GM23338 (cell line): ENCODE data around the gene CATSPERZ. TPM values are rescaled to one million over a fixed set of nuclear protein-coding genes. Genes with fewer than 3 reads are reported as not detected.

Experiments used
- ATAC-seq: fragments of 200-7000 bp; cut with Tn5 transposase; 3 replicates; pipeline ENCODE4 v1.9.1; 2020
- DNase-seq: peaks from one replicate; pipeline ENCODE4 v3.0.0-alpha.2; 2015; ENCODE audit warnings: low spot score
- H2AFZ ChIP-seq: fragments of 200-600 bp; sonication (generic); 2 replicates; pipeline ENCODE4 v1.8.0; 2016; ENCODE audit warnings: antibody characterized with exemption, mild to moderate bottlenecking, moderate library complexity
- H3F3A ChIP-seq: fragments of 200-600 bp; sonication (generic); replicated peaks from 2 replicates; pipeline ENCODE4 v1.8.0; 2017; ENCODE audit warnings: antibody characterized with exemption, mixed run types, low read depth
- H3K27ac ChIP-seq: fragments of 200-600 bp; sonication (generic); 2 replicates; pipeline ENCODE4 v1.6.1; 2016; ENCODE audit warnings: low read depth
- H3K27me3 ChIP-seq: fragments of 200-600 bp; sonication (generic); 2 replicates; pipeline ENCODE4 v1.8.0; 2016; ENCODE audit warnings: mild to moderate bottlenecking, mixed run types, moderate library complexity; ENCODE audit not compliant: insufficient read depth
- H3K36me3 ChIP-seq: fragments of 200-600 bp; sonication (generic); 2 replicates; pipeline ENCODE4 v1.8.0; 2016; ENCODE audit warnings: mild to moderate bottlenecking; ENCODE audit not compliant: insufficient read depth
- H3K4me1 ChIP-seq: fragments of 200-600 bp; sonication (generic); 2 replicates; pipeline ENCODE4 v1.8.0; 2016; ENCODE audit warnings: mild to moderate bottlenecking, moderate library complexity; ENCODE audit not compliant: insufficient read depth
- H3K4me2 ChIP-seq: fragments of 200-600 bp; sonication (generic); 2 replicates; pipeline ENCODE4 v1.7.1; 2017; ENCODE audit warnings: mixed run types
- H3K4me3 ChIP-seq: fragments of 200-600 bp; sonication (generic); 2 replicates; pipeline ENCODE4 v1.6.1; 2016; ENCODE audit warnings: mixed run types
- H3K79me2 ChIP-seq: fragments of 200-600 bp; sonication (generic); replicated peaks from 2 replicates; pipeline ENCODE4 v1.8.0; 2017; ENCODE audit warnings: mild to moderate bottlenecking; ENCODE audit not compliant: insufficient read depth
- H3K9me2 ChIP-seq: fragments of 200-600 bp; sonication (generic); 2 replicates; pipeline ENCODE4 v1.8.0; 2017; ENCODE audit not compliant: insufficient read depth
- H4K20me1 ChIP-seq: fragments of 200-600 bp; sonication (generic); replicated peaks from 2 replicates; pipeline ENCODE4 v1.8.0; 2017; ENCODE audit warnings: mild to moderate bottlenecking; ENCODE audit not compliant: insufficient read depth
- H3K27ac Mint-ChIP-seq: 2 replicates; pipeline ENCODE4 v1.8.0; 2020; ENCODE audit warnings: inconsistent platforms, mild to moderate bottlenecking, moderate library complexity, mixed read lengths
- H3K27me3 Mint-ChIP-seq: 3 replicates; pipeline ENCODE4 v1.8.0; 2022; ENCODE audit warnings: low read depth, mild to moderate bottlenecking, moderate library complexity, mixed read lengths, inconsistent platforms; ENCODE audit not compliant: insufficient read depth, poor library complexity
- H3K36me3 Mint-ChIP-seq: 3 replicates; pipeline ENCODE4 v1.8.0; 2021; ENCODE audit warnings: low read depth, mild to moderate bottlenecking, inconsistent platforms, moderate library complexity, mixed read lengths
- H3K4me1 Mint-ChIP-seq: 3 replicates; pipeline ENCODE4 v1.8.0; 2020; ENCODE audit warnings: mild to moderate bottlenecking, inconsistent platforms, mixed read lengths
- H3K4me3 Mint-ChIP-seq: 3 replicates; pipeline ENCODE4 v1.8.0; 2021; ENCODE audit warnings: moderate library complexity, mild to moderate bottlenecking, inconsistent platforms, mixed read lengths
- H3K9me3 Mint-ChIP-seq: 3 replicates; pipeline ENCODE4 v1.8.0; 2020; ENCODE audit warnings: moderate library complexity, mild to moderate bottlenecking, inconsistent platforms, mixed read lengths
- CTCF ChIP-seq, 2 experiments: fragments of 200-600 bp in 1 of 2; sonication (generic) in 1 of 2; conservative IDR thresholded peaks; 2 replicates each; pipeline versions ENCODE4 v1.5.1 to v1.6.1; 2016 to 2017; ENCODE audit warnings: antibody characterized with exemption in 2 of 2, low read depth in 2 of 2, mild to moderate bottlenecking in 2 of 2, moderate library complexity in 1 of 2
- ETS1 ChIP-seq: IDR thresholded peaks from 2 replicates; pipeline ENCODE4 v1.6.1; 2016; ENCODE audit warnings: antibody characterized with exemption
- EZH2 ChIP-seq: fragments of 200-600 bp; sonication (generic); IDR thresholded peaks from one replicate; pipeline ENCODE4 v1.8.0; 2017; ENCODE audit warnings: antibody characterized with exemption, mild to moderate bottlenecking, low read depth; ENCODE audit not compliant: unreplicated experiment
- EZH2phosphoT487 ChIP-seq: fragments of 200-600 bp; sonication (generic); IDR thresholded peaks from one replicate; pipeline ENCODE4 v1.8.1; 2018; ENCODE audit warnings: antibody characterized with exemption; ENCODE audit not compliant: unreplicated experiment
- JUNB ChIP-seq: IDR thresholded peaks from one replicate; pipeline ENCODE4 v1.6.1; 2016; ENCODE audit warnings: antibody characterized with exemption; ENCODE audit not compliant: unreplicated experiment
- POLR2AphosphoS5 ChIP-seq: IDR thresholded peaks from 2 replicates; pipeline ENCODE4 v1.6.1; 2016; ENCODE audit warnings: antibody characterized with exemption, low read depth
- REST ChIP-seq: IDR thresholded peaks from one replicate; pipeline ENCODE4 v1.6.1; 2018; ENCODE audit warnings: antibody characterized with exemption; ENCODE audit not compliant: unreplicated experiment
- ZNF462 ChIP-seq: fragments of 250-450 bp; sonication (Bioruptor Pico); IDR thresholded peaks from 2 replicates; pipeline ENCODE4 v1.5.0; 2020; ENCODE audit warnings: mild to moderate bottlenecking, moderate library complexity
- polyA plus RNA-seq: library from polyadenylated mRNA; unstranded; fragments of >200 nt; fragmentation: Nextera tagmentation; extraction: Ambion mirVana; gene quantifications from 2 replicates; pipeline ENCODE4 v1.2.1, GENCODE V29; 2016
- total RNA-seq: library from RNA; depleted of rRNA; stranded (reverse); fragments of >200 nt; shearing (Covaris generic); gene quantifications from 2 replicates; pipeline ENCODE4 v1.2.3, GENCODE V29; 2014

CATSPERZ gene
- total and polyA plus RNA-seq, 2 experiments from 2014 or later, result 0.99 TPM; not detected in 1

GRCh38 chr11:64263947-64264317 is 36.2 kb upstream of the CATSPERZ start (continued):
- TF ChIP-seq POLR2AphosphoS5 (no peak), REST (no peak)

- no peaks in the 10 kb centered on the region for H3K79me2 ChIP-seq
- DNase-seq, result no peak
- H3K27ac Mint-ChIP-seq, result no peak overlapping the region; the same call in 1 of the 2 replicates
- H3K4me3 Mint-ChIP-seq, result no peak overlapping the region; the same call in 2 of the 3 replicates
- H3K27ac ChIP-seq, result 0 out of 2 replicates have a peak overlapping the region, but pooled peaks have one; percentile 32
- peaks cover 12% of the 10 kb centered on the region for H3K27me3 Mint-ChIP-seq
- H3K36me3 Mint-ChIP-seq, result peaks cover 70% of the 10 kb centered on the region
- 0 out of 2 replicates have a peak, but pooled peaks cover 4% of the 10 kb centered on the region for H4K20me1 ChIP-seq
- peaks cover 6% of the 10 kb centered on the region for H3K36me3 ChIP-seq
- H3K4me1 ChIP-seq, result 0 out of 2 replicates have a peak, but pooled peaks cover 8% of the 10 kb centered on the region
- no peak overlapping the region for H3K4me3 ChIP-seq
- no peak for ATAC-seq
- peaks cover 17% of the 10 kb centered on the region for H3F3A ChIP-seq
- H3K9me2 ChIP-seq, result no peaks in the 10 kb centered on the region
- no peaks in the 10 kb centered on the region; the same call in 2 of the 3 replicates for H3K9me3 Mint-ChIP-seq
- H3K4me2 ChIP-seq, result no peak overlapping the region
- no peak overlapping the region for H2AFZ ChIP-seq
- peaks cover 19% of the 10 kb centered on the region for H3K4me1 Mint-ChIP-seq
- H3K27me3 ChIP-seq, result no peaks in the 10 kb centered on the region
- TF ChIP-seq JUNB (no peak), CTCF (conservative IDR thresholded peaks at IDR 0.05; ENCODE audit: low read depth in 2 of 2) (no peak), EZH2phosphoT487 (no peak), REST (no peak), EZH2 (no peak), ZNF462 (CRISPR knock-in tag) (no peak), ETS1 (no peak)
Measured at GRCh38 chr11:64264371-64264852, 35.7 kb upstream of the CATSPERZ start.
